ENCODE measurements around the gene HBA2.
A peak's percentile ranks its signal among the peaks of the same experiment; 100 is the strongest.
"Not testable (repeated sequence)": the region's sequence is repeated elsewhere in the genome, so short reads cannot be mapped to it uniquely, and the experiment has no call there.

The HBA2 gene

DNA sequence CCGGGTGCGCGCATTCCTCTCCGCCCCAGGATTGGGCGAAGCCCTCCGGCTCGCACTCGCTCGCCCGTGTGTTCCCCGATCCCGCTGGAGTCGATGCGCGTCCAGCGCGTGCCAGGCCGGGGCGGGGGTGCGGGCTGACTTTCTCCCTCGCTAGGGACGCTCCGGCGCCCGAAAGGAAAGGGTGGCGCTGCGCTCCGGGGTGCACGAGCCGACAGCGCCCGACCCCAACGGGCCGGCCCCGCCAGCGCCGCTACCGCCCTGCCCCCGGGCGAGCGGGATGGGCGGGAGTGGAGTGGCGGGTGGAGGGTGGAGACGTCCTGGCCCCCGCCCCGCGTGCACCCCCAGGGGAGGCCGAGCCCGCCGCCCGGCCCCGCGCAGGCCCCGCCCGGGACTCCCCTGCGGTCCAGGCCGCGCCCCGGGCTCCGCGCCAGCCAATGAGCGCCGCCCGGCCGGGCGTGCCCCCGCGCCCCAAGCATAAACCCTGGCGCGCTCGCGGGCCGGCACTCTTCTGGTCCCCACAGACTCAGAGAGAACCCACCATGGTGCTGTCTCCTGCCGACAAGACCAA, at the start of gene HBA2:
HBA2 (plus strand) TSS at position 503 of the 568 bp plus-strand sequence; CDS start at position 540, 37 bp downstream.
- Mint-ChIP-seq H3K4me1 (peaks cover 23% of the 10 kb centered on the region), H3K4me3 (peak within 1 kb of the TSS; percentile 31), H3K27me3 (peaks cover 85% of the 10 kb centered on the region)
- H3K36me3 Mint-ChIP-seq, DNase-seq, H3K9me3 Mint-ChIP-seq, CTCF ChIA-PET, H3K27ac Mint-ChIP-seq: not testable (repeated sequence)

GRCh38 chr16:123558-124350, 48.9 kb upstream of the HBA2 start:
- H3K36me3 Mint-ChIP-seq, H3K4me3 Mint-ChIP-seq, DNase-seq, H3K27ac Mint-ChIP-seq, H3K27me3 Mint-ChIP-seq, CTCF ChIA-PET, H3K4me1 Mint-ChIP-seq, H3K9me3 Mint-ChIP-seq: not testable (repeated sequence)

DNA sequence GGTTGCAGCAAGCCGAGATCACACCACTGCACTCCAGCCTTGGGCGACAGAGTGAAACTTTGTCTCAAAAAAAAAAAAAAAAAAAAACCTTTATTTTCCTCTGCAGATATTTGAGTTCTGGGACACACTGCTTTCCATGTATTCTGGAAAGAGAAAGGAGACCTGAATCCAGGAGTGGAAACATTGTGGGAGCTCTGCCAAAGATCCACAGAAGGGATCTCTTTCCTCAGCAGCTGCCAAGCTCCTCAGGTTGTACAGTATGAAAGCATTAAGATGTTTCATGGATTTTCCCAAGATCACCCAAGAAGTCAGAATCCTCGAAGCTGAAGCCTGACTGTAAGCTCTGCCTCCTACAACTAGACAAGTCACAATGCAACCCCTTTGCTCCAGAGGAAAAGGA, 47.7 kb upstream of the HBA2 start:
- no peaks in the 10 kb centered on the region for H3K9me3 Mint-ChIP-seq
- no peak overlapping the region for H3K27ac Mint-ChIP-seq
- DNase-seq: no peak
- H3K27me3 Mint-ChIP-seq: no peaks in the 10 kb centered on the region
- no peak overlapping the region for H3K4me3 Mint-ChIP-seq
- CTCF ChIA-PET: no interaction called here
- peaks cover 8% of the 10 kb centered on the region for H3K36me3 Mint-ChIP-seq
- H3K4me1 Mint-ChIP-seq: peaks cover 11% of the 10 kb centered on the region

- Mint-ChIP-seq H3K4me1 (peaks cover 13% of the 10 kb centered on the region), H3K4me3 (no peak overlapping the region), H3K27ac (no peak overlapping the region), H3K9me3 (no peaks in the 10 kb centered on the region), H3K27me3 (no peaks in the 10 kb centered on the region), H3K36me3 (peaks cover 3% of the 10 kb centered on the region)
- DNase-seq: no peak
- CTCF ChIA-PET: interaction anchor here (0.7 to 1.3 kb wide), 3 partner anchors 11 to 769 kb away, joined by 3 read pairs; no protein-coding TSS in a partner anchor
Measured at GRCh38 chr16:129075-129474, 43.6 kb upstream of the HBA2 start.

DNA sequence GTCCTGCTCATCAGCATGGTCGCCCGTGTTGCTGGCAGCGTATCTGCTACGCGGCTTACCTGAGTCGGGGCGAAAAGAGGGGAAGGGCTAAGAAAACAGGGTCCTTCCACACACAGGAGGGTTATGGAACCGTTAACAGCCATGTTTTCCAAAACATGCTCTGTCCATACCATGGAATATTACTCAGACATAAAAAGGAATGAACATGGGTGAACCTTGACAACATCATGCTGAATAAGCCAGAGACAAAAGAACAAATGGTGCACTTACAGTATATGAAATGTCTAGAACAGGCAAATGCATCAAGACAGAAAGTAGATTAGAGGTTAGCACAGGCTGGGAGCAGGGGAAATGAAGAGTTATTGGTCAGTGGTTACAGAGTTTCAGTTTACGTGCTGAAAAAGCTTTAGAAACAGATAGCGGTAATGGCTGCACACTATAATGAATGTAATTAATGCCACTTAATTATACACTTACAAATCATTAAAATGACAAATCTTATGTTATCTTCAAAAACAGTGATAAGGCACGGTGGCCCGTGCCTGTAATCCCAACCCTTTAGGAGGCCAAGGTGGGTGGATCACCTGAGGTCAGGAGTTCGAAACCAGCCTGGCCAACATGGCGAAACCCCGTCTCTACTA, 42.0 kb upstream of the HBA2 start:
- Mint-ChIP-seq H3K9me3 (no peaks in the 10 kb centered on the region), H3K4me3 (no peak overlapping the region), H3K4me1 (peaks cover 23% of the 10 kb centered on the region), H3K27me3 (no peaks in the 10 kb centered on the region), H3K27ac (no peak overlapping the region), H3K36me3 (peaks cover 3% of the 10 kb centered on the region)
- CTCF ChIA-PET: interaction anchor here (0.8 kb wide), 1 partner anchor 33 kb away, joined by 3 read pairs; no protein-coding TSS in a partner anchor
- no peak for DNase-seq

- CTCF ChIA-PET: interaction anchor here (1.3 to 2.0 kb wide), 3 partner anchors 12 to 230 kb away, joined by 4 to 6 read pairs (median 5); no protein-coding TSS in a partner anchor
Measured at GRCh38 chr16:132120-132519, 40.6 kb upstream of the HBA2 start.

DNA sequence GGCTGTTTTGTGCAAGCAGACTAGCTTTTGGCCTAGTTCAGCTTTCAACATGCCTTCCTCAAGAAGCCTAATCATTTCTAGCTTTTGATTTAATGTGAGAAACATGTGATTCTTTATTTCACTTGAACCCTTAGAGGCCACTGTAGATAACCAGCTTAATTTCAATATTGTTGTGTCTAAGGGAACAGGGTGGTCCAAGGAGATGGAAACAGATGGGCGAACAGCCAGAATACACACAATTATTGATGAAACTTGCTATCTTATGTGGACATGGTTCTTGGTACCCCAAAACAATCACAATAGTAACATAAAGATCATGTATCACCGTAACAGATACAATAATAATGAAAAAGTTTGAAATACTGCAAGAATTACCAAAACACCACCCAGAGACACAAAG, 39.0 kb upstream of the HBA2 start:
- Mint-ChIP-seq H3K27me3 (peaks cover 3% of the 10 kb centered on the region), H3K4me3 (no peak overlapping the region), H3K27ac (no peak overlapping the region), H3K4me1 (peaks cover 34% of the 10 kb centered on the region), H3K36me3 (peaks cover 6% of the 10 kb centered on the region), H3K9me3 (no peaks in the 10 kb centered on the region)
- no peak for DNase-seq
- CTCF ChIA-PET: interaction anchor here (1.0 to 2.0 kb wide), 5 partner anchors 14 to 37 kb away, joined by 3 to 6 read pairs (median 4); no protein-coding TSS in a partner anchor

More at GRCh38 chr16:132120-132519, 40.6 kb upstream of the HBA2 start:
- no peaks in the 10 kb centered on the region for H3K9me3 Mint-ChIP-seq
- peaks cover 6% of the 10 kb centered on the region for H3K36me3 Mint-ChIP-seq
- no peak for DNase-seq
- no peaks in the 10 kb centered on the region for H3K27me3 Mint-ChIP-seq
- peaks cover 29% of the 10 kb centered on the region for H3K4me1 Mint-ChIP-seq
- no peak overlapping the region for H3K4me3 Mint-ChIP-seq
- H3K27ac Mint-ChIP-seq: no peak overlapping the region

DNA sequence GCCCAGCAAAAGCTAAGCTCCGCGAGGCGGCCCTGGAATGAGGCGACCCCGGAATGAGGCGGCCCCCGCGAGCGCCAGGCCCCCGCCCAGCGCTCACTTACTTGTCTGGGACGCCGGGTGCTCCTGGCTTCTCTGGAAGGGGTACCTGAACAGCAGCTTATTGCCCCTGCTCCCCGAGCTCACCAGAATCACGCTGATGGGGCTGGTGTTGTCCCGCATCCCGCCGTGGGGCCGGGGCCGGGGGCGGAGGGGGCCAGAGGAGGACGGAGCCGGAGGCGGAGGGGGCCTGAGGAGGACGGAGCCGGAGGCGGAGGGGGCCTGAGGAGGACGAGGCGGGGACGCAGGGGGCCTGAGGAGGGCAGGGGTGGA, 34.6 kb upstream of the HBA2 start:
- CTCF ChIA-PET: interaction anchor here (1.1 to 1.4 kb wide), 2 partner anchors 21 to 31 kb away, joined by 3 to 5 read pairs; no protein-coding TSS in a partner anchor
- Mint-ChIP-seq H3K9me3 (no peaks in the 10 kb centered on the region), H3K4me3 (peak overlapping the region; percentile 76), H3K4me1 (peaks cover 26% of the 10 kb centered on the region), H3K27me3 (peaks cover 22% of the 10 kb centered on the region), H3K27ac (peak overlapping the region; percentile 78), H3K36me3 (peaks cover 4% of the 10 kb centered on the region)
- DNase-seq: peak; percentile 55

DNA sequence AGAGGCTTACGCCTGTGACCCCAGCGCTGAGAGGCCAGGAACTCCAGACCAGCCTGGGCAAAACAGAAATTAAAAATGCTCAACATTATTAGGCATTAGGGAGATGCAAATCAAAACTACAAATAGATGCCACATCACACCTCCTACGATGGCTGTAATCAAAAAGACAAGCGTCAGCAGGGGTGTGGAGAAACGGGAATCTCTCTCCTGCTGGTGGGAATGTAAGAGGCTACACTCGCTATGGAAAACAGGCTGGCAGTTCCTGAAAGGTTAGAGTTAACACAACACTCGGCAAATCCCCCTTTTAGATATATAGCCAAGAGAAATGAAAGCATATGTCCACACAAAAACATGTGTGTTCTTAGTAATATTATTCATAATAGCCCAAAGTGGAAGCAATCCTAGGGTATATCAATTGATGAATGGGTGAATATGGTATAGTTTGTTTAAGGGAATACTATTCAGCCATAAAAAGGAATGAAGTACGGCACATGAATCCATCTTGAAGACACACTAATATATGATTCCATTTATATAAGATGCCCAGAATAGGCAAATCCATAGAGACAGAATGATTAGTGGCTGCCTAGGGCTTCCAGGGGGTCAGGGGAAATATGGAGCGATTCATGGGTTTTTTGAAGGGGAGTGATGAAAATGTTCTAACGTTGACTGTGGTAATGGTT, 32.4 kb upstream of the HBA2 start:
- H3K27ac Mint-ChIP-seq: no peak overlapping the region
- DNase-seq: no peak
- CTCF ChIA-PET: no interaction called here
- H3K4me3 Mint-ChIP-seq: peak overlapping the region; percentile 12
- H3K4me1 Mint-ChIP-seq: peaks cover 17% of the 10 kb centered on the region
- H3K27me3 Mint-ChIP-seq: peaks cover 35% of the 10 kb centered on the region
- peaks cover 4% of the 10 kb centered on the region for H3K36me3 Mint-ChIP-seq
- H3K9me3 Mint-ChIP-seq: no peaks in the 10 kb centered on the region

GRCh38 chr16:142405-142967, 30.2 kb upstream of the HBA2 start:
- CTCF ChIA-PET: interaction anchor here (0.9 kb wide), 1 partner anchor 38 kb away, joined by 3 read pairs; the partner anchor contains the start of gene HBQ1
- peaks cover 41% of the 10 kb centered on the region for H3K27me3 Mint-ChIP-seq
- no peak overlapping the region for H3K27ac Mint-ChIP-seq
- no peaks in the 10 kb centered on the region for H3K36me3 Mint-ChIP-seq
- H3K9me3 Mint-ChIP-seq: no peaks in the 10 kb centered on the region
- peaks cover 7% of the 10 kb centered on the region for H3K4me1 Mint-ChIP-seq
- DNase-seq: no peak
- no peak overlapping the region for H3K4me3 Mint-ChIP-seq

DNA sequence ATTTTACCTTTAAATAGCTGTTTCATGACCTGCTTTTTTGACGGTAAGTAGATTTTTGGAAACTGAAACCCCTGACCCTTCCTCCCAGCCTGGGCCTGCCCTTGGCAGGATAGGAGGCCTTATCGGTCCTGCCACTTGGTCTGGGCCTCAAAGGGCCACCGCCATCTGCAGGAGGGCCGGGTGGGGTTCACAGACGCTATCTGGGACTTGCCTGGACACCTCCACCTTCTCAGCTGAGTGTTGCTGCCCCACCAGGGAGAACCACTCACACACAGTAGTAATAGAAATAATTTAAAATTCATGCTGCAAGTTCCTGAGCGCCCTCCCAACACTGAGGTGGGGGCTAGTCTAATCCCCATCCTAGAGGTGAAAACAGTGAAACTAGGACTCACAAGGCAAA, 29.6 kb upstream of the HBA2 start:
- Mint-ChIP-seq H3K9me3 (no peaks in the 10 kb centered on the region), H3K4me3 (no peak overlapping the region), H3K27me3 (peaks cover 42% of the 10 kb centered on the region), H3K36me3 (no peaks in the 10 kb centered on the region), H3K4me1 (peaks cover 7% of the 10 kb centered on the region), H3K27ac (no peak overlapping the region)
- CTCF ChIA-PET: no interaction called here
- no peak for DNase-seq

DNA sequence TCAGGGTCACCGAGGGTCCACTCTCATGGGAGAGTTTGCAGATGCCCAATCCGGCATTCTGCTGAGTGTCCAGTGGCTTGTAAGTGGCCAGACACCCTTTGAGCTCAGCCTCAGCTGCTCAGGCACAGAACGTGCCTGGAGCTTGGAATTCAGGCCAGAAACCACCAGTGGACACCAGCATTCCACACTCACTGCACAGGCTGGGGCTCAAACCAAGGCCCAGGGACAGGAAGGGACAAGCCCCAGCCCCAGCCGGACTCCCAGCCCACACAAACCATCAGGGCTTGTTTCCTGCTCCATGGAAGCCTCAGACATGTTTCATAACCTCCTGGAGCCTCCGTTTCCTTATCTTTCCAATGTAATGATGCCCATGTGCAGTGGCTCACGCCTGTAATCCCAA, 29.2 kb upstream of the HBA2 start:
- Mint-ChIP-seq H3K27me3 (peaks cover 46% of the 10 kb centered on the region), H3K36me3 (no peaks in the 10 kb centered on the region), H3K4me3 (no peak overlapping the region), H3K27ac (no peak overlapping the region), H3K9me3 (no peaks in the 10 kb centered on the region), H3K4me1 (peaks cover 7% of the 10 kb centered on the region)
- CTCF ChIA-PET: no interaction called here
- DNase-seq: no peak

- CTCF ChIA-PET: no interaction called here
- no peak for DNase-seq
- Mint-ChIP-seq H3K27me3 (peaks cover 49% of the 10 kb centered on the region), H3K36me3 (no peaks in the 10 kb centered on the region), H3K27ac (no peak overlapping the region), H3K4me1 (no peaks in the 10 kb centered on the region), H3K9me3 (no peaks in the 10 kb centered on the region), H3K4me3 (no peak overlapping the region)
Measured at GRCh38 chr16:144797-145252, 27.9 kb upstream of the HBA2 start.

- Mint-ChIP-seq H3K4me3 (no peak overlapping the region), H3K9me3 (no peaks in the 10 kb centered on the region), H3K36me3 (no peaks in the 10 kb centered on the region), H3K4me1 (no peaks in the 10 kb centered on the region), H3K27ac (no peak overlapping the region), H3K27me3 (peaks cover 54% of the 10 kb centered on the region)
- CTCF ChIA-PET: no interaction called here
- no peak for DNase-seq
Measured at GRCh38 chr16:146646-147045, 26.0 kb upstream of the HBA2 start.

Measured in activated naive CD4-positive, alpha-beta T cell treated with anti-CD3 and anti-CD28 coated beads, Interleukin-2, amount 10 ng/mL, durations not matched to agents 7 days and 5 days (primary cell).